ENCODE results near the gene FOSL2. TPM values are rescaled to one million over a fixed set of nuclear protein-coding genes. Genes with fewer than 3 reads are reported as not detected.

Gene FOSL2
- total and polyA plus RNA-seq, 2 donors (not counting 1 experiment from before 2014, with no cell fraction given) = 2.5 to 37.7 TPM

DNA sequence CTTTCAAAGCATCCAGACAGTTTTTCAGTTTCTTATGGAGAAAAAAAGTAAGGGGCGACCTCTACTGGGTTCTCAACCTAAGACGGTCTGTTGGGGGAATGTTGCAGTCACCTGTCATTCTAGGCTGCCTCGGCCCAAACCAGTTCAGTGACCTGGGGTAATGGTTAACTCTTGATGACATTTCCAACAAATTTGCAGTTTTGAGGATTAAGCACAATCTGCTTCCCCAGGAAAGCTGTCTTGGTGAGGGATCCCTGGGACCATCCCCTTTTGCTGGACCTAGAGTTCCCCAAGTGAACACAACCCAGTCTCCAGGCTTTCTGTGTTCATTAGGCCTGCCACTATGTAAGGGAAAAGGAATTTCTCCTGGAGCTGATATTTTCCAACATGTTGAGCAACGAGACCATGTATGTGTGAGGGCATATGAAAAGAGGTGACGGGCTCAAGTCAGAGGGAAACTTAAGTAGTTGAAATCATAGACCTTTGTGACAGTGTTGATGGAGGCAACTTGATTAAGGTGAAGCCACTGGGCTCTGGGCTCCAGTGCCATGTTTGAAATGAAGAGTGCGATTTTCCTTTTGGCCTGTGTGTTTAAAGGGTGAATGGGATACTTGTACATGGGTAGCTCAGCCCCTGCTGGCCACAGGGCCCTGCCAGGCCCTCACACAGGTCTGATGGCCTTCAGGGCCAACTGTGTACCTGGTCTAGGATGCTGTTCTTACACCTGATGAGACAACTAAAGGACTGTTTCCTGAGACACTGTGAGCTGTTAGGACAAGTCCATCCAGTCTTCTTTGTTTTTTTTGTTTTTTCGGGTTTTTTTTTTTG is 27.0 kb downstream of the FOSL2 start:
- CTCF ChIA-PET = interaction anchor here (1.1 to 1.6 kb wide), 2 partner anchors 16 to 716 kb away, joined by 3 to 5 read pairs; no protein-coding TSS in a partner anchor
- H3K4me1 Mint-ChIP-seq = peaks cover 8% of the 10 kb centered on the region
- 93% methylated on average over 6 of the region's 7 CpGs for WGBS (ENCODE audit: insufficient coverage)

DNA sequence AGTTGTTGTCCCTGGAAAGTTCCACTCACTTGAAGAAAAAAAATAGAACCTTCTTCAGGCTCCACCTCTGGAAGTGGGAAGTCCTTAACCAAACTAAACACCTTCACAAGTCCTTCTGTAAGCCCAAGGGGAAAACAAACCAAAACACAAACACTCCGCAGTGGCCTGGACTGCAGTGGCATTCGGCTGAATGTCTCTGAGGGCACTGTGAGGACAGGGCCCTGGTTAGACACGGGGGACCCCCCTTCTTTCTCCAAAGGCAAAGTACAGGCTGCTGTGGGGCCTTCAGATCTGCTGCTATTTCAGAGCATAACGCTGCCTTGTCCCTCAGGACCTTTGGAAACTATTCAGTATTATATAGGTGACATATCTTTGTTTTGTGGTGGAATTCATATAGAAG is 28.1 kb downstream of the FOSL2 start:
- peaks cover 8% of the 10 kb centered on the region for H3K4me1 Mint-ChIP-seq
- ATAC-seq (ENCODE audit: low read depth) (no peak), DNase-seq (no peak)
- H3K9me3 Mint-ChIP-seq (ENCODE audit: insufficient read depth) = no peaks in the 10 kb centered on the region
- Histone ChIP-seq H4K20me1 (ENCODE audit: control insufficient read depth, insufficient read depth, low read length, poor library complexity, severe bottlenecking) (no peaks in the 10 kb centered on the region), H3K79me2 (ENCODE audit: control insufficient read depth, insufficient read depth, low read length) (no peaks in the 10 kb centered on the region), H3K9ac (ENCODE audit: low read length) (no peak overlapping the region), H3K4me1 (ENCODE audit: control insufficient read depth in 2 of 2, insufficient read depth in 2 of 2, low read length in 2 of 2) (peaks cover 0 to 7% of the 10 kb centered on the region in 2 donors), H3K4me2 (replicated peaks; ENCODE audit: low read depth, low read length, poor library complexity, severe bottlenecking) (no peak overlapping the region), H3K27ac (ENCODE audit: low read length in 2 of 2) (no peak overlapping the region), H3K27me3 (replicated peaks in 1 of 4; ENCODE audit: control extremely low read depth in 1 of 4, control insufficient read depth in 3 of 4, insufficient read depth in 4 of 4, low read length in 3 of 4) (no peaks in the 10 kb centered on the region), H3K36me3 (replicated peaks in 1 of 2; ENCODE audit: control extremely low read depth in 1 of 2, control insufficient read depth in 1 of 2, extremely low read depth in 1 of 2, insufficient read depth in 2 of 2, low read length in 1 of 2) (no peaks in the 10 kb centered on the region), H3K9me3 (ENCODE audit: control extremely low read depth in 1 of 3, control insufficient read depth in 2 of 3, insufficient read depth in 1 of 3, low read length in 2 of 3) (no peaks in the 10 kb centered on the region), H3K4me3 (ENCODE audit: control extremely low read depth in 1 of 5, extremely low read depth in 1 of 5, insufficient read depth in 1 of 5, low read depth in 2 of 5, low read length in 4 of 5) (no peak overlapping the region), H2AFZ (ENCODE audit: insufficient read depth, low read depth, low read length, poor library complexity, severe bottlenecking) (no peak overlapping the region)
- no peak for TF ChIP-seq EZH2 (IDR thresholded peaks at IDR 0.05; ENCODE audit: borderline replicate concordance, insufficient read depth, low read depth, low read length, poor library complexity, severe bottlenecking)
- TF ChIP-seq, protein P1, sequence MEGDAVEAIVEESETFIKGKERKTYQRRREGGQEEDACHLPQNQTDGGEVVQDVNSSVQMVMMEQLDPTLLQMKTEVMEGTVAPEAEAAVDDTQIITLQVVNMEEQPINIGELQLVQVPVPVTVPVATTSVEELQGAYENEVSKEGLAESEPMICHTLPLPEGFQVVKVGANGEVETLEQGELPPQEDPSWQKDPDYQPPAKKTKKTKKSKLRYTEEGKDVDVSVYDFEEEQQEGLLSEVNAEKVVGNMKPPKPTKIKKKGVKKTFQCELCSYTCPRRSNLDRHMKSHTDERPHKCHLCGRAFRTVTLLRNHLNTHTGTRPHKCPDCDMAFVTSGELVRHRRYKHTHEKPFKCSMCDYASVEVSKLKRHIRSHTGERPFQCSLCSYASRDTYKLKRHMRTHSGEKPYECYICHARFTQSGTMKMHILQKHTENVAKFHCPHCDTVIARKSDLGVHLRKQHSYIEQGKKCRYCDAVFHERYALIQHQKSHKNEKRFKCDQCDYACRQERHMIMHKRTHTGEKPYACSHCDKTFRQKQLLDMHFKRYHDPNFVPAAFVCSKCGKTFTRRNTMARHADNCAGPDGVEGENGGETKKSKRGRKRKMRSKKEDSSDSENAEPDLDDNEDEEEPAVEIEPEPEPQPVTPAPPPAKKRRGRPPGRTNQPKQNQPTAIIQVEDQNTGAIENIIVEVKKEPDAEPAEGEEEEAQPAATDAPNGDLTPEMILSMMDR (IDR thresholded peaks at IDR 0.05) = no peak
- intact Hi-C loops (cut with micrococcal nuclease) = no loop called here
- H3K27ac Mint-ChIP-seq = no peak overlapping the region
- POLR2A ChIA-PET = no interaction called here
- CTCF ChIA-PET = no interaction called here
- H3K4me3 Mint-ChIP-seq = no peak overlapping the region
- WGBS (ENCODE audit: insufficient coverage) = 93% methylated on average over 3 of the region's 4 CpGs
- H3K27me3 Mint-ChIP-seq = peaks cover 11% of the 10 kb centered on the region

More for the DNA sequence above, 27.0 kb downstream of the FOSL2 start:
- no peaks in the 10 kb centered on the region for H3K79me2 ChIP-seq (ENCODE audit: control insufficient read depth, insufficient read depth, low read length)
- no peak overlapping the region for H3K4me3 ChIP-seq (ENCODE audit: control extremely low read depth in 1 of 5, extremely low read depth in 1 of 5, insufficient read depth in 1 of 5, low read depth in 2 of 5, low read length in 4 of 5)
- H2AFZ ChIP-seq (ENCODE audit: insufficient read depth, low read depth, low read length, poor library complexity, severe bottlenecking) = no peak overlapping the region
- TF ChIP-seq, protein P1 (IDR thresholded peaks at IDR 0.05) = no peak
- no peak for TF ChIP-seq EZH2 (IDR thresholded peaks at IDR 0.05; ENCODE audit: borderline replicate concordance, insufficient read depth, low read depth, low read length, poor library complexity, severe bottlenecking)
- H3K9ac ChIP-seq (ENCODE audit: low read length) = no peak overlapping the region
- intact Hi-C loops (cut with micrococcal nuclease) = no loop called here
- no peaks in the 10 kb centered on the region for H3K9me3 ChIP-seq (ENCODE audit: control extremely low read depth in 1 of 3, control insufficient read depth in 2 of 3, insufficient read depth in 1 of 3, low read length in 2 of 3)
- ATAC-seq (ENCODE audit: low read depth) (no peak), DNase-seq (no peak)
- no peaks in the 10 kb centered on the region for H4K20me1 ChIP-seq (ENCODE audit: control insufficient read depth, insufficient read depth, low read length, poor library complexity, severe bottlenecking)
- POLR2A ChIA-PET = no interaction called here
- no peak overlapping the region for H3K4me3 Mint-ChIP-seq
- H3K27me3 ChIP-seq (replicated peaks in 1 of 4; ENCODE audit: control extremely low read depth in 1 of 4, control insufficient read depth in 3 of 4, insufficient read depth in 4 of 4, low read length in 3 of 4) = no peaks in the 10 kb centered on the region
- no peak overlapping the region for H3K4me2 ChIP-seq (replicated peaks; ENCODE audit: low read depth, low read length, poor library complexity, severe bottlenecking)
- H3K27ac ChIP-seq (ENCODE audit: low read length in 2 of 2) = no peak overlapping the region
- H3K36me3 ChIP-seq (replicated peaks in 1 of 2; ENCODE audit: control extremely low read depth in 1 of 2, control insufficient read depth in 1 of 2, extremely low read depth in 1 of 2, insufficient read depth in 2 of 2, low read length in 1 of 2) = no peaks in the 10 kb centered on the region
- peaks cover 0 to 7% of the 10 kb centered on the region in 2 donors for H3K4me1 ChIP-seq (ENCODE audit: control insufficient read depth in 2 of 2, insufficient read depth in 2 of 2, low read length in 2 of 2)
- H3K9me3 Mint-ChIP-seq (ENCODE audit: insufficient read depth) = no peaks in the 10 kb centered on the region
- H3K27ac Mint-ChIP-seq = no peak overlapping the region
- H3K27me3 Mint-ChIP-seq = peaks cover 8% of the 10 kb centered on the region
